Fibroblast of peridontal ligament (primary cell): Measurements from ENCODE around the gene MAPKAP1.

ENCODE experiments used
- DNase-seq: peaks from one replicate; pipeline ENCODE4 v3.0.0-alpha.2; 2010; ENCODE audit errors: extremely low read depth

Gene MAPKAP1

GRCh38 chr9:125515281-125515680 is 191.7 kb downstream of the MAPKAP1 start:
- no peak for DNase-seq

GRCh38 chr9:125514468-125514867 is 192.5 kb downstream of the MAPKAP1 start:
- DNase-seq = no peak

GRCh38 chr9:125513668-125514413 is 193.2 kb downstream of the MAPKAP1 start:
- peak; percentile 66 for DNase-seq

- no peak for DNase-seq
These were observed 193.7 kb downstream of the MAPKAP1 start for GRCh38 chr9:125513303-125513667.

- DNase-seq = no peak
These were observed 195.0 kb downstream of the MAPKAP1 start for GRCh38 chr9:125511789-125512660.

GRCh38 chr9:125510980-125511379 is 196.0 kb downstream of the MAPKAP1 start:
- DNase-seq = no peak

GRCh38 chr9:125509476-125509875 is 197.5 kb downstream of the MAPKAP1 start:
- DNase-seq = peak; percentile 94

GRCh38 chr9:125508249-125508648 is 198.8 kb downstream of the MAPKAP1 start:
- DNase-seq = no peak

- no peak for DNase-seq
These were observed 199.8 kb downstream of the MAPKAP1 start for GRCh38 chr9:125507226-125507625.

GRCh38 chr9:125505988-125506438 is 201.0 kb downstream of the MAPKAP1 start:
- no peak for DNase-seq

GRCh38 chr9:125504616-125505015 is 202.4 kb downstream of the MAPKAP1 start:
- DNase-seq = no peak

GRCh38 chr9:125497906-125498305 is 209.1 kb downstream of the MAPKAP1 start:
- no peak for DNase-seq

- DNase-seq = no peak
These were observed 209.5 kb downstream of the MAPKAP1 start for GRCh38 chr9:125497478-125497877.

GRCh38 chr9:125496313-125496834 is 210.6 kb downstream of the MAPKAP1 start:
- DNase-seq = no peak

GRCh38 chr9:125495172-125496119 is 211.6 kb downstream of the MAPKAP1 start:
- DNase-seq = no peak

- peak; percentile 35 for DNase-seq
These were observed 212.4 kb downstream of the MAPKAP1 start for GRCh38 chr9:125494653-125494915.

- DNase-seq = no peak
These were observed 212.9 kb downstream of the MAPKAP1 start for GRCh38 chr9:125493881-125494652.

- no peak for DNase-seq
These were observed 213.6 kb downstream of the MAPKAP1 start for GRCh38 chr9:125493384-125493783.

- DNase-seq = no peak
These were observed 214.3 kb downstream of the MAPKAP1 start for GRCh38 chr9:125492719-125493118.

- no peak for DNase-seq
These were observed 219.2 kb downstream of the MAPKAP1 start for GRCh38 chr9:125487842-125488241.

GRCh38 chr9:125486576-125486975 is 220.4 kb downstream of the MAPKAP1 start:
- DNase-seq = no peak
